Measurements from ENCODE around the gene GOLGA3. TPM values are rescaled to one million over a fixed set of nuclear protein-coding genes. Genes with fewer than 3 reads are reported as not detected.

Gene GOLGA3
- polyA plus RNA-seq, 1 donor (not counting 4 experiments of a cell fraction or from before 2014, with no cell fraction given) = 11.0 TPM

DNA sequence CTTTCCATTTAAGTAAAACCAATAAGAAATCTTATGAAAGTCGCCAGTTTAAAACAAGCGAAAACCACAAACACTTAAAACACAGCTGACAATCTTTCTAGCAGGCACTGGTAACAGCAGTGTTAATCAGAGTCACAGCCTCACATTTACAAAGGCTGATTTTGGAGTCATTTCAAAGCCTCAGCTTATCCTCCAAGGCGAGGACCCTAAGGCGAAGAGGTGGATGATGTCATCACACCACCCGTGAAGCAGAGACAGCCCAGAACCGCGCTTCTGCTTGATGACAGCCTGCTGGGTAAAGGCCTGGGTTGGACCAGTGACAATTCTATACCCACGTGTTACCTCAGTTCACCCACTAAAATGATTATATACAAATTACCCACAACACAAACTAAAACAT is 10.1 kb downstream of the GOLGA3 start:
- Histone ChIP-seq H2AFZ (ENCODE audit: control insufficient read depth, low read length) (no peak overlapping the region), H3K27ac (ENCODE audit: control insufficient read depth, insufficient read depth, low read length) (no peak overlapping the region), H3K9me1 (ENCODE audit: control insufficient read depth, extremely low read depth, insufficient read depth, low read length) (no peaks in the 10 kb centered on the region), H3K36me3 (ENCODE audit: control insufficient read depth in 2 of 2, extremely low read depth in 1 of 2, insufficient read depth in 2 of 2, low read length in 2 of 2) (peaks cover 34 to 37% of the 10 kb centered on the region in 2 experiments), H3K9me3 (ENCODE audit: control insufficient read depth, low read depth, low read length) (no peaks in the 10 kb centered on the region), H3K4me1 (ENCODE audit: control insufficient read depth, extremely low read depth, insufficient read depth, low read length) (no peaks in the 10 kb centered on the region), H4K20me1 (ENCODE audit: control insufficient read depth, extremely low read depth, insufficient read depth, low read length) (no peaks in the 10 kb centered on the region), H3K79me2 (ENCODE audit: control insufficient read depth, insufficient read depth, low read length) (peaks cover 21% of the 10 kb centered on the region), H3K27me3 (ENCODE audit: control insufficient read depth, extremely low read depth, insufficient read depth, low read length) (no peaks in the 10 kb centered on the region), H3K9ac (ENCODE audit: control insufficient read depth, extremely low read depth, insufficient read depth, low read length) (no peak overlapping the region), H3K4me2 (ENCODE audit: control insufficient read depth, extremely low read depth, insufficient read depth, low read depth, low read length) (no peak overlapping the region), H3K4me3 (ENCODE audit: control insufficient read depth in 2 of 3, extremely low read depth in 1 of 3, insufficient read depth in 2 of 3, low read depth in 1 of 3, low read length in 3 of 3) (no peak overlapping the region)
- dilution Hi-C loops (cut with MboI; ENCODE audit: extremely low pct_ligation_motif_present, low sequenced_read_pairs) = no loop called here
- FAIRE-seq (no peak), DNase-seq (ENCODE audit: low read depth, low spot score) (no peak)
- TF ChIP-seq, protein P1, sequence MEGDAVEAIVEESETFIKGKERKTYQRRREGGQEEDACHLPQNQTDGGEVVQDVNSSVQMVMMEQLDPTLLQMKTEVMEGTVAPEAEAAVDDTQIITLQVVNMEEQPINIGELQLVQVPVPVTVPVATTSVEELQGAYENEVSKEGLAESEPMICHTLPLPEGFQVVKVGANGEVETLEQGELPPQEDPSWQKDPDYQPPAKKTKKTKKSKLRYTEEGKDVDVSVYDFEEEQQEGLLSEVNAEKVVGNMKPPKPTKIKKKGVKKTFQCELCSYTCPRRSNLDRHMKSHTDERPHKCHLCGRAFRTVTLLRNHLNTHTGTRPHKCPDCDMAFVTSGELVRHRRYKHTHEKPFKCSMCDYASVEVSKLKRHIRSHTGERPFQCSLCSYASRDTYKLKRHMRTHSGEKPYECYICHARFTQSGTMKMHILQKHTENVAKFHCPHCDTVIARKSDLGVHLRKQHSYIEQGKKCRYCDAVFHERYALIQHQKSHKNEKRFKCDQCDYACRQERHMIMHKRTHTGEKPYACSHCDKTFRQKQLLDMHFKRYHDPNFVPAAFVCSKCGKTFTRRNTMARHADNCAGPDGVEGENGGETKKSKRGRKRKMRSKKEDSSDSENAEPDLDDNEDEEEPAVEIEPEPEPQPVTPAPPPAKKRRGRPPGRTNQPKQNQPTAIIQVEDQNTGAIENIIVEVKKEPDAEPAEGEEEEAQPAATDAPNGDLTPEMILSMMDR (optimal IDR thresholded peaks at IDR 0.05 in 1 of 3, IDR thresholded peaks at IDR 0.05 in 1 of 3, conservative IDR thresholded peaks at IDR 0.05 in 1 of 3; ENCODE audit: extremely low read depth in 1 of 3, insufficient read depth in 2 of 3, low read length in 3 of 3) = no peak
- TF ChIP-seq EZH2 (IDR thresholded peaks at IDR 0.05; ENCODE audit: low read length) = no peak

DNA sequence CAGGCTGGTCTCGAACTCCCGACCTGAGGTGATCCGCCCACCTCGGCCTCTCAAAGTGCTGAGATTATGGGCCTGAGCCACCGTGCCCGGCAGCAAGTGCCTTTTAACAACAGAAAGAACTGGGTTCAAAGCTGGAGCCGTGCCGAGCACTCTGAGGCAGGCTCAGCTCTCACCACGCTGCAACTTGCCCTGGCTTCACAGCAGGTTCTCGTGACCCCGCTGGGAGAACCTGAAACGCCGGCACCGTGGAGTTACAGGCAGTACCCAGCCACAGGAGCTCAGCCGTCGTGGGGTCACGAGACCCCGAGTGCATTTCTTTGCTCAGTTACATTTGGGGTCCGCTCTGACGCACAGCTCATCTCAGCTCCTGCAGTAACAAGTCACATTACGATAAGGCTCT is 14.4 kb downstream of the GOLGA3 start:
- no peak for FAIRE-seq

More for the DNA sequence above, 14.4 kb downstream of the GOLGA3 start:
- Histone ChIP-seq H3K9me1 (ENCODE audit: control insufficient read depth, extremely low read depth, insufficient read depth, low read length) (no peaks in the 10 kb centered on the region), H3K9me3 (ENCODE audit: control insufficient read depth, low read depth, low read length) (no peaks in the 10 kb centered on the region), H3K9ac (ENCODE audit: control insufficient read depth, extremely low read depth, insufficient read depth, low read length) (no peak overlapping the region), H3K4me1 (ENCODE audit: control insufficient read depth, extremely low read depth, insufficient read depth, low read length) (no peaks in the 10 kb centered on the region), H3K4me3 (ENCODE audit: control insufficient read depth in 2 of 3, extremely low read depth in 1 of 3, insufficient read depth in 2 of 3, low read depth in 1 of 3, low read length in 3 of 3) (no peak overlapping the region), H3K27me3 (ENCODE audit: control insufficient read depth, extremely low read depth, insufficient read depth, low read length) (no peaks in the 10 kb centered on the region), H2AFZ (ENCODE audit: control insufficient read depth, low read length) (no peak overlapping the region), H3K36me3 (ENCODE audit: control insufficient read depth in 2 of 2, extremely low read depth in 1 of 2, insufficient read depth in 2 of 2, low read length in 2 of 2) (peaks cover 27 to 38% of the 10 kb centered on the region in 2 experiments), H3K27ac (ENCODE audit: control insufficient read depth, insufficient read depth, low read length) (no peak overlapping the region), H4K20me1 (ENCODE audit: control insufficient read depth, extremely low read depth, insufficient read depth, low read length) (no peaks in the 10 kb centered on the region), H3K4me2 (ENCODE audit: control insufficient read depth, extremely low read depth, insufficient read depth, low read depth, low read length) (no peak overlapping the region), H3K79me2 (ENCODE audit: control insufficient read depth, insufficient read depth, low read length) (peaks cover 7% of the 10 kb centered on the region)
- no peak for DNase-seq (ENCODE audit: low read depth, low spot score)
- dilution Hi-C loops (cut with MboI; ENCODE audit: extremely low pct_ligation_motif_present, low sequenced_read_pairs) = no loop called here
- no peak for TF ChIP-seq EZH2 (IDR thresholded peaks at IDR 0.05; ENCODE audit: low read length)
- TF ChIP-seq, protein P1 (optimal IDR thresholded peaks at IDR 0.05 in 1 of 3, IDR thresholded peaks at IDR 0.05 in 1 of 3, conservative IDR thresholded peaks at IDR 0.05 in 1 of 3; ENCODE audit: extremely low read depth in 1 of 3, insufficient read depth in 2 of 3, low read length in 3 of 3) = no peak

All from keratinocyte (primary cell).